ENCODE results near the gene MRPL40. TPM values are rescaled to one million over a fixed set of nuclear protein-coding genes. Genes with fewer than 3 reads are reported as not detected.
A peak's percentile ranks its signal among the peaks of the same experiment; 100 is the strongest.

The MRPL40 gene
- total and polyA plus RNA-seq, 12 donors = 22.4 to 132 (median 54.7) TPM

- 90 to 99% (median 96%) methylated on average over 1 of the region's 1 CpG for WGBS, 4 donors
- intact Hi-C loops (cut with DNase I) = no loop called here
- H3K9me3 ChIP-seq (replicated peaks in 1 of 3) = no peaks in the 10 kb centered on the region
- no peak overlapping the region for H3K4me3 ChIP-seq
- no peaks in the 10 kb centered on the region for H3K4me1 ChIP-seq (replicated peaks in 1 of 2)
- peaks cover 0 to 79% of the 10 kb centered on the region in 2 donors for H3K36me3 ChIP-seq (replicated peaks in 1 of 2)
- H3K27me3 ChIP-seq = no peaks in the 10 kb centered on the region
- H3K27ac ChIP-seq = peak overlapping the region in 1 of 5 donors; percentile 23
- TF ChIP-seq POLR2A (IDR thresholded peaks at IDR 0.05) = no peak
- TF ChIP-seq CTCF (IDR thresholded peaks at IDR 0.05) = no peak
- no peak for DNase-seq
These were observed 30.7 kb downstream of the MRPL40 start for GRCh38 chr22:19463008-19463407.

- peak in 1 of 7 donors; percentile 62 for DNase-seq
- intact Hi-C loops (cut with DNase I) = no loop called here
- Histone ChIP-seq H3K27ac (peak overlapping the region in 1 of 5 donors; percentile 23), H3K9me3 (replicated peaks in 1 of 3) (no peaks in the 10 kb centered on the region), H3K4me1 (replicated peaks in 1 of 2) (no peaks in the 10 kb centered on the region), H3K36me3 (replicated peaks in 1 of 2) (peaks cover 0 to 81% of the 10 kb centered on the region in 2 donors), H3K4me3 (no peak overlapping the region), H3K27me3 (no peaks in the 10 kb centered on the region)
- 68 to 79% (median 77%) methylated on average over 7 of the region's 7 CpGs for WGBS, 4 donors
- TF ChIP-seq CTCF (IDR thresholded peaks at IDR 0.05) (no peak), POLR2A (IDR thresholded peaks at IDR 0.05) (no peak)
These were observed 31.4 kb downstream of the MRPL40 start for GRCh38 chr22:19463491-19464469.

GRCh38 chr22:19464546-19464945 lies 32.2 kb downstream of the MRPL40 start:
- WGBS, 4 donors = 57 to 82% (median 65%) methylated on average over 1 of the region's 1 CpG
- intact Hi-C loops (cut with DNase I) = no loop called here
- no peaks in the 10 kb centered on the region for H3K9me3 ChIP-seq (replicated peaks in 1 of 3)
- DNase-seq = peak in 1 of 7 donors; percentile 66
- H3K4me1 ChIP-seq (replicated peaks in 1 of 2) = no peaks in the 10 kb centered on the region
- H3K36me3 ChIP-seq (replicated peaks in 1 of 2) = peaks cover 0 to 82% of the 10 kb centered on the region in 2 donors
- peak overlapping the region in 1 of 5 donors; percentile 23 for H3K27ac ChIP-seq
- H3K4me3 ChIP-seq = no peak overlapping the region
- no peak for TF ChIP-seq CTCF (IDR thresholded peaks at IDR 0.05)
- H3K27me3 ChIP-seq = no peaks in the 10 kb centered on the region

GRCh38 chr22:19464975-19465374 lies 32.6 kb downstream of the MRPL40 start:
- intact Hi-C loops (cut with DNase I) = no loop called here
- Histone ChIP-seq H3K4me1 (replicated peaks in 1 of 2) (no peaks in the 10 kb centered on the region), H3K27ac (no peak overlapping the region), H3K4me3 (no peak overlapping the region), H3K27me3 (no peaks in the 10 kb centered on the region), H3K9me3 (replicated peaks in 1 of 3) (no peaks in the 10 kb centered on the region), H3K36me3 (replicated peaks in 1 of 2) (peaks cover 0 to 84% of the 10 kb centered on the region in 2 donors)
- TF ChIP-seq CTCF (IDR thresholded peaks at IDR 0.05) (no peak), POLR2A (IDR thresholded peaks at IDR 0.05) (no peak)
- peak in 1 of 7 donors; percentile 52 for DNase-seq
- WGBS, 4 donors = 70 to 84% (median 82%) methylated on average over 4 of the region's 4 CpGs
